ENCODE data around the gene OR4A5. TPM values are rescaled to one million over a fixed set of nuclear protein-coding genes. Genes with fewer than 3 reads are reported as not detected.
"Not testable (repeated sequence)": the region's sequence is repeated elsewhere in the genome, so short reads cannot be mapped to it uniquely, and the experiment has no call there.

The OR4A5 gene, protein sequence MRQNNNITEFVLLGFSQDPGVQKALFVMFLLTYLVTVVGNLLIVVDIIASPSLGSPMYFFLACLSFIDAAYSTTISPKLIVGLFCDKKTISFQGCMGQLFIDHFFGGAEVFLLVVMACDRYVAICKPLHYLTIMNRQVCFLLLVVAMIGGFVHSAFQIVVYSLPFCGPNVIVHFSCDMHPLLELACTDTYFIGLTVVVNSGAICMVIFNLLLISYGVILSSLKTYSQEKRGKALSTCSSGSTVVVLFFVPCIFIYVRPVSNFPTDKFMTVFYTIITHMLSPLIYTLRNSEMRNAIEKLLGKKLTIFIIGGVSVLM
- not detected for polyA plus RNA-seq
- long read RNA-seq, donor 1, result 0 reads
- long read RNA-seq, donor 2, result 0 reads
- long read RNA-seq, donor 3, result 0 reads
- long read RNA-seq, donor 4, result 0 reads
- long read RNA-seq, donor 5, result 0 reads
- long read RNA-seq, donor 6, result 0 reads
- long read RNA-seq, donor 7, result 0 reads
- long read RNA-seq, donor 8, result 0 reads
- long read RNA-seq, donor 9, result 0 reads
- long read RNA-seq, donor 10, result 0 reads
- long read RNA-seq, donor 11, result 0 reads

DNA sequence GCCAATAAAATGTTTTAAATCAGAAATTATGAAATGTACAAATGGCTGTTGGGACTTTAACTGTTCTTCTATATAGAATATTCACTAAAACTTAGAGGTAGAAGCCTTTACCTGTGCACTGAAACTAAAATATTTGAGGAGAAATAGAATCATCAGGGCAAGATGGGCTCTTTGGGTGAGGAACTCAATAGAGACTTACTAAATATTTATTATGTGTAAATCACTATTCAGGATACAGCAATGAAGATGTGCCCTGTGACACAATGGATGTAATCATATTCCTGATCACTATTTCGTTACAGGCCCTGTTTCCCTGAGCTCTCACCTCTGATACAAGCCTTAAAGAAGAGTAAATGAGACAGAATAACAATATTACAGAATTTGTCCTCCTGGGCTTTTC lies at the start of gene OR4A5:
Gene OR4A5 (plus strand): TSS at position 301 of the 400 bp plus-strand sequence. CDS start 53 bp downstream, at position 354.
- H3K4me3 ChIP-seq (ENCODE audit: low read length); H3K36me3 ChIP-seq (ENCODE audit: control insufficient read depth, insufficient read depth, low read length); H3K4me1 ChIP-seq (ENCODE audit: control insufficient read depth, insufficient read depth, low read length); H3K27ac ChIP-seq (ENCODE audit: low read length); H3K9me3 ChIP-seq (ENCODE audit: control insufficient read depth, low read depth, low read length); H3K27me3 ChIP-seq (ENCODE audit: control insufficient read depth, insufficient read depth, low read length); DNase-seq: not testable (repeated sequence)
- whole genome bisulfite sequencing (ENCODE audit: insufficient coverage, low lambda C conversion rate), result no CpG with 5 or more reads among the region's 1 CpG

- not testable (repeated sequence) for H3K9me3 ChIP-seq (ENCODE audit: control insufficient read depth, low read depth, low read length); H3K27me3 ChIP-seq (ENCODE audit: control insufficient read depth, insufficient read depth, low read length); DNase-seq; H3K27ac ChIP-seq (ENCODE audit: low read length); H3K36me3 ChIP-seq (ENCODE audit: control insufficient read depth, insufficient read depth, low read length); H3K4me3 ChIP-seq (ENCODE audit: low read length); H3K4me1 ChIP-seq (ENCODE audit: control insufficient read depth, insufficient read depth, low read length)
- no CpG with 5 or more reads among the region's 5 CpGs for WGBS (ENCODE audit: insufficient coverage, low lambda C conversion rate)
These were observed 13.5 kb downstream of the OR4A5 start for GRCh38 chr11:54720094-54720493.

Other genes with a start within 250 kb of the OR4A5 start
- gene OR4C46, start 102.8 kb upstream of the OR4A5 start, polyA plus RNA-seq, result not detected

Data from large intestine (tissue), 12 donors.